ENCODE data around the gene P2RX7.

DNA sequence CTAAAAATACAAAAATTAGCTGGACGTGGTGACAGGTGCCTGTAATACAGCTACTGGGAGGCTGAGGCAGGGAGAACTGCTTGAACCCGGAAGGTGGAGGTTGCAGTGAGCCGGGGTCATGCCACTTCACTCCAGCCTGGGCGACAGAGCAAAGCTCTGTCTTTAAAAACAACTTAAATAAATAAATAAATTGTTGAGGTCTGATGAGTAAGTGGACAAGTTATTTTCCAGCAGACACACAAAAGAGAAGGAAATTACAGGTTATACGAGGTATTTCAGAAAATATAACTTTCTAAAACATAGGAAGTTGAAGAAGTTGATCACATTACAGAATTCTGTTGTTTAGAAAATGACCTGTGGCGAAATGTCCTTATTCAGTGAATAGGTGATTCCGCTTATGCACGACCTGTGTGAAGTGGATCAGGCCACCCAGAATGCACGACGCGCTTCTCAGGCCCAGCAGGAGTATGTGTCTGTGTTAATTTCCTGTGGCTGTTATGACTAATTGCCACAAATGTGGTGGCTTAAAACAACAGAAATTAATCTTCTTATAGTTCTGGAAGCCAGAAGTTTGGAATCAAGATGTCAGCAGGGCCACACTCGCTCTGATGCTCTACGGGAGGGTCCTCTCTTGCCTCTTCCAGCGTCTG, 38.1 kb downstream of the P2RX7 start:
- TF ChIP-seq POLR2AphosphoS5 (IDR thresholded peaks at IDR 0.05) (no peak), EP300 (conservative IDR thresholded peaks at IDR 0.05; ENCODE audit: poor library complexity, severe bottlenecking) (no peak), TAF1 (IDR thresholded peaks at IDR 0.05; ENCODE audit: low read depth) (no peak), EZH2 (IDR thresholded peaks at IDR 0.05; ENCODE audit: borderline replicate concordance, insufficient read depth, low read length, poor library complexity, severe bottlenecking) (no peak), RAD21 (conservative IDR thresholded peaks at IDR 0.05) (no peak), SMC3 (conservative IDR thresholded peaks at IDR 0.05; ENCODE audit: poor library complexity) (no peak), MXI1 (conservative IDR thresholded peaks at IDR 0.05; ENCODE audit: poor library complexity, severe bottlenecking) (no peak)
- TF ChIP-seq, protein P1, sequence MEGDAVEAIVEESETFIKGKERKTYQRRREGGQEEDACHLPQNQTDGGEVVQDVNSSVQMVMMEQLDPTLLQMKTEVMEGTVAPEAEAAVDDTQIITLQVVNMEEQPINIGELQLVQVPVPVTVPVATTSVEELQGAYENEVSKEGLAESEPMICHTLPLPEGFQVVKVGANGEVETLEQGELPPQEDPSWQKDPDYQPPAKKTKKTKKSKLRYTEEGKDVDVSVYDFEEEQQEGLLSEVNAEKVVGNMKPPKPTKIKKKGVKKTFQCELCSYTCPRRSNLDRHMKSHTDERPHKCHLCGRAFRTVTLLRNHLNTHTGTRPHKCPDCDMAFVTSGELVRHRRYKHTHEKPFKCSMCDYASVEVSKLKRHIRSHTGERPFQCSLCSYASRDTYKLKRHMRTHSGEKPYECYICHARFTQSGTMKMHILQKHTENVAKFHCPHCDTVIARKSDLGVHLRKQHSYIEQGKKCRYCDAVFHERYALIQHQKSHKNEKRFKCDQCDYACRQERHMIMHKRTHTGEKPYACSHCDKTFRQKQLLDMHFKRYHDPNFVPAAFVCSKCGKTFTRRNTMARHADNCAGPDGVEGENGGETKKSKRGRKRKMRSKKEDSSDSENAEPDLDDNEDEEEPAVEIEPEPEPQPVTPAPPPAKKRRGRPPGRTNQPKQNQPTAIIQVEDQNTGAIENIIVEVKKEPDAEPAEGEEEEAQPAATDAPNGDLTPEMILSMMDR (IDR thresholded peaks at IDR 0.05; ENCODE audit: poor library complexity, severe bottlenecking): no peak
- TF ChIP-seq, protein P2, sequence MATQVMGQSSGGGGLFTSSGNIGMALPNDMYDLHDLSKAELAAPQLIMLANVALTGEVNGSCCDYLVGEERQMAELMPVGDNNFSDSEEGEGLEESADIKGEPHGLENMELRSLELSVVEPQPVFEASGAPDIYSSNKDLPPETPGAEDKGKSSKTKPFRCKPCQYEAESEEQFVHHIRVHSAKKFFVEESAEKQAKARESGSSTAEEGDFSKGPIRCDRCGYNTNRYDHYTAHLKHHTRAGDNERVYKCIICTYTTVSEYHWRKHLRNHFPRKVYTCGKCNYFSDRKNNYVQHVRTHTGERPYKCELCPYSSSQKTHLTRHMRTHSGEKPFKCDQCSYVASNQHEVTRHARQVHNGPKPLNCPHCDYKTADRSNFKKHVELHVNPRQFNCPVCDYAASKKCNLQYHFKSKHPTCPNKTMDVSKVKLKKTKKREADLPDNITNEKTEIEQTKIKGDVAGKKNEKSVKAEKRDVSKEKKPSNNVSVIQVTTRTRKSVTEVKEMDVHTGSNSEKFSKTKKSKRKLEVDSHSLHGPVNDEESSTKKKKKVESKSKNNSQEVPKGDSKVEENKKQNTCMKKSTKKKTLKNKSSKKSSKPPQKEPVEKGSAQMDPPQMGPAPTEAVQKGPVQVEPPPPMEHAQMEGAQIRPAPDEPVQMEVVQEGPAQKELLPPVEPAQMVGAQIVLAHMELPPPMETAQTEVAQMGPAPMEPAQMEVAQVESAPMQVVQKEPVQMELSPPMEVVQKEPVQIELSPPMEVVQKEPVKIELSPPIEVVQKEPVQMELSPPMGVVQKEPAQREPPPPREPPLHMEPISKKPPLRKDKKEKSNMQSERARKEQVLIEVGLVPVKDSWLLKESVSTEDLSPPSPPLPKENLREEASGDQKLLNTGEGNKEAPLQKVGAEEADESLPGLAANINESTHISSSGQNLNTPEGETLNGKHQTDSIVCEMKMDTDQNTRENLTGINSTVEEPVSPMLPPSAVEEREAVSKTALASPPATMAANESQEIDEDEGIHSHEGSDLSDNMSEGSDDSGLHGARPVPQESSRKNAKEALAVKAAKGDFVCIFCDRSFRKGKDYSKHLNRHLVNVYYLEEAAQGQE (IDR thresholded peaks at IDR 0.05; ENCODE audit: borderline replicate concordance): no peak
